Measurements from ENCODE around the gene KIAA1755.

Gene KIAA1755

DNA sequence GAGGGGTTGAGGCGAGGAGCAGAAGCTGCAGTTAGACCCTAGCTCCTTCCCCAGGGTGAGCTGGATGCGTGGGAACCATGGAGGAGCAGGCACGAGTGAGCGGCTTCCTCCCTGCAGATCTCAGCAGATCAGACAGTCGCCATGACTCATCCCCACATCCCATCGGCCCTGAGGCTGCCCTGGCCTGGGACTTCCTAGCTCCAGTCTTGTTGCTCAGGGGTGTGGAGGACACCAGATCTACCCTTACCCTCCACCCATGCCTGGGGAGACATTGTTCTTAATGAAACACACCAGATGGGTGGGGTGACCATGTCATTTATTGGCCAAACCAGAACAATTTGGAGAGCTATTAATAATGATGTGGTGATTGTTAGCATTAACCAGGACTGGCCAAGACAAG is 59.2 kb downstream of the KIAA1755 start:
- DNase-seq, result peak; percentile 76

DNA sequence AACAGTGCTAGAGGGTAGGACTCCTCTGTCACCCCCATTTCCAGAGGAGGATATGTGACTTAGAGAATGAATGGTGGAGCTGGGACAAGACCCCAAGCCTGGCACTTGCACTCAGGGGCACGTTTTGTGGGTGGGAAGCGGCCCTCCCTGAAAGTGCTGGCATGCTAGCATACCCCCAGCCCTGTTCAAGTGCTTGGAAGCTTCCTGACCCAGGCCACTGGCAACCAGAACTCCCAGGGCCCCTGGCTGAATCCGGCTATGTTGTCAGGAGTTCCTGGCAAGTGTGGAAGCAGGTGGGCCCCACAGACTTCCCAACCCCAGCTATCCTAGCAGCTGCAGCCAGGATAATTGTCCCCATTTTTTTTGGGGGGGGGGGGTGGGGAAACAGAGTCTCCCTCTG is 59.9 kb downstream of the KIAA1755 start:
- no peak for DNase-seq

DNA sequence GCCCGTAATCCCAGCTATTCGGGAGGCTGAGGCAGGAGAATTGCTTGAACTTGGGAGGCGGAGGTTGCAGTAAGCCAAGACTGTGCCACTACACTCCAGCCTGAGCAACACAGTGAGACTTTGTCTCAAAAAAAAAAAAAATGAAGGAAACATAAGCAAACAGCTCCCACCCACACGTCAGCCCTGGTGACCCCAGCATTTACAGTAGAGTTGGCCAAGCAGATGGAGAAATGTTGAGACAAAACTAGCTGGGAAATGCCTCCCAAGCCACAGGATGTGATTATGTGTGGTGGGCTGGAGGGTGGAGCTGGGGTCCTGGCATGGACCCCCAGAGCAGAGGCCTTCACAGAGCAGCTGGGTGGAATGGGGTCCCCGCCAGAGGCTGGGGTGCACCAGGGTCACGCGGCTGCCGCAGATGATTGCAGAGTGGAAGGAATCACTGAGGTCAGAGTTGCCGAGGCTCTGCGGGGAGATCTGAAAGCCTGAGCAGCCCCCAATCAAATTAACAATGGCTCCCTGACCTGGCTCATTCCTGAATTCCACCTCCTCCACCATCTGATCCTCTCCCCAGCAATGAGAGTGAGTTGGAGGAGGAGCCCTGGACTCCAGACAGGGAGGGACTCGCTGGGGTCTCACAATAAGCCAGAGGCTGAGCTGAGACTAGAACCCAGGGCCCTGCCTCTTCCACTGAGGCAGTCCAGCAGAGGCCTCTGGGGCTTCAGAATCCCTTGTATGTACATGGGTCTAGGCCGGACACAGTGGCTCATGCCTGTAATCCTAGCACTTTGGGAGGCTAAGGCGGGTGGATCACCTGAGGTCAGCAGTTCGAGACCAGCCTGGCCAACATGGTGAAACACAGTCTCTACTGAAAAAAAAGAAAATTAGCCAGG is 60.8 kb downstream of the KIAA1755 start:
- no peak for DNase-seq

DNA sequence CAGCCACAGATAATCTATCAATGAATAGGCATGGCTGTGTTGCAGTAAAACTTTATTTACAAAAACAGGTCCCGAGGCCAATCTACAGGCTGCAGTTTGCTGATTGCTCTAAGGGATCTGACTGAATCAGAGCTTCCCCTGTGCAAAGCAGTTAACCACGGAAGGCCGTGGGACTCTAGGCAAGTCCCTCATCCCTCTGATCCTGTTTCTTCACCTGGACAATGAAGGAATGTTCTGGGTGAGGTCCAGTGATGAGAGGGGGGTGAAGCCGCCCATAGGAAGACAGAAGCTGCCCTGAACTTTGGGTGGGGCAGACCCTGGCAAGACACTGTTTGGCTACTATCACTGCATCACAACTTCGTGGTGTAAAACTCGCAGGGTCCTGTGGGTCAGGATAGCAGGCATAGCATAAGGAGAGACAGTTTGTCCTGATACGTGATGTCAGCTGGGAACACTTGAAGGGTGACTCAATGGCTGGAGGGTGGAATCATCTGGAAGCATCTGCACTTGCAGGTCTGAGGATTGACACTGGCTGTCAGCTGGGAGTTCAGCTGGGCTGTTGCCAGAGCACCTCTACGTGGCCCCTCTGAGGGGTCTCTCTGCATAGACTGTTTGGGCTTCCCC is 62.2 kb downstream of the KIAA1755 start:
- DNase-seq, result no peak

DNA sequence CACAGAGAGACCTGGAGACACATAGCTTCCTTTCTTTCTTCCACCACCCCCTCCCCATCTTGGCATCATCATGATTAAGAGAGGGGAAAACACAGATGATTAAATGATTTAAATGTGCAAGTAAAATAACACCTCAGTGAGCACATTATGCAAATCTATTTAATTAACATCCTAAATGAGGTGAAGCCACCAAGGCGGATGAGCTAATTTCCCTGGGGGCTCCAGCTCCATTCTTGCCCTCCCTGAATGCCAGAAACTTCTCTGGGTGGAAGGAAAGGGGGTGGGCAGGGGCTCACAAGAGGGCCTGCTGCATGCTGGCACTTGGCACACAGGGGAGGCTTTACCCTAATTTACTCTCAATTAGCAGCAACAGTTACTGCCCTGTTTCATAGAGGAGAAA is 62.9 kb downstream of the KIAA1755 start:
- no peak for DNase-seq

DNA sequence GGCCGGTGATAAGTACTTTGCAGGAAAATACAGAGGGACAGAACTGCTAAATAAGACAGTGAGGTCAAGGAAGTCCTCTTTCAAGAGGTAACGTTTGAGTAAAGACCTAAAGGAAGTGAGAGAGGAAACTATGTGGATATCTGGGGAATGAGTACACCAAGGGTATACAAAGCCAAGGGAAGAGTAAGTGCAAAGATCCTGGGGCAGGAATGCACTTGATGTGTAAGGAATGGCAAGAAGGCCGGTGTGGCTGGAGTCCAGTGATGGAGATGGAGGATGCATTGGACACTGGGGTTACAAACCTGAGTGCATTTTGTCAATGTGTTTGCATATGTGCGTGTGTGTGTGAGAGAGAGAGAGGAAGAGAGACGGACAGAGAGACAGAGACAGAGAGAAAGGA is 63.3 kb downstream of the KIAA1755 start:
- DNase-seq, result no peak

DNA sequence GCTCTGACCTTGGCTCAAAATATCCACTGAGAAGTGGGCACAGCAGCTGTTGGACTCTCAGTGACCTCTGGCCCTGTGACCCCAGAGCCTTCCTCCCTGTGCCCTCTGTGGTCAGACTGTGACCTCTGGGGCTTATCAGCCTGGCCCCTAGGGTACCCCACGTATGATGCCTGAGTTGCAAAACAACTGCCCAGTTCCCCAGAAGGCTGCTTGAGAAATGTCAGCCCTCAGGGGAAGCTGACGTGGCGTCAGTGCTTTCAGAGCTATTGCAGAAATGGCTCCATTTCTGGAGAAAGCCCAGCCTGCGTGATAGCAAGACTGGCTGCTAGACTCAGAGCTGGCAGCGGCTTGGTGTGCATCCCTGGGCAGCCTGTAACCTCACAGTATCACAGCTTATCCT is 63.9 kb downstream of the KIAA1755 start:
- peak; percentile 78 for DNase-seq

DNA sequence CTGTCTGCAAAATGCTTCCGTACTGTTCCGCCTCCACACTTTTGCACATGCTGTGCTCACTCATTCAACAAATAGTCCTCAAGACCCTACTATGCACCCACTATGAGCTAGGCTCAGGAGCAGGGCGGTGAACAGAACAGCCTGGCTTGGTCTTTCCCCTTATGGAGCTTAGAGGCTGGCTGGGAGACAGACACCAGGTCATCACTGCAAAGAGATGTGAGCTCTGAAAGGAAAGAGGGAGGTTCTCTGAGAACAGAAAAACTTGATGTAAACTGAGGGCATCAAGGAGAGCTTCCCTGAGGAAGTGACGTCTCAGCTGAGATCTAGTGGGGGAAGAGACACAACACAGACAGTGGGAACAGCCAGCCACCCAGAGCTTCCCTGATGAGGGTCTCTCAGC is 64.5 kb downstream of the KIAA1755 start:
- DNase-seq, result no peak

DNA sequence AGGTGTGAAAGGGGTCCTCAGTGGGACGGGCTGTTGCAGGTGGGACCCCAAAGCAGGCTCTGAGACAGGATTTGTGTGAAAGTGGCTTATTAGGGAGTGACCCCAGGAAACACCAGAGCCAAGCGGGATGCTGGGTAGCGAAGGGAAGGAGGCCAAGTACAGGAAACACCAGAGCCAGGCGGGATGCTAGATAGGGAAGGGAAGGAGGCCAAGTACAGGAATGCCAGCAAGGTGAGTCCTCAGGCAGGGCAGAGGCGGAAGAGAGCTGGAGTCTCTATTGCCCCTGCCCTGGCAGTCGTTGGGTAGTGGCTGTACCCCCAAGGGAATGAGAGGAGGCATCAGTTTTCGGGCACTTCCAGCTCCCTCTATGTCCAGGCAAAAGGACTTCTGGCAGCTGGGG is 65.0 kb downstream of the KIAA1755 start:
- no peak for DNase-seq

DNA sequence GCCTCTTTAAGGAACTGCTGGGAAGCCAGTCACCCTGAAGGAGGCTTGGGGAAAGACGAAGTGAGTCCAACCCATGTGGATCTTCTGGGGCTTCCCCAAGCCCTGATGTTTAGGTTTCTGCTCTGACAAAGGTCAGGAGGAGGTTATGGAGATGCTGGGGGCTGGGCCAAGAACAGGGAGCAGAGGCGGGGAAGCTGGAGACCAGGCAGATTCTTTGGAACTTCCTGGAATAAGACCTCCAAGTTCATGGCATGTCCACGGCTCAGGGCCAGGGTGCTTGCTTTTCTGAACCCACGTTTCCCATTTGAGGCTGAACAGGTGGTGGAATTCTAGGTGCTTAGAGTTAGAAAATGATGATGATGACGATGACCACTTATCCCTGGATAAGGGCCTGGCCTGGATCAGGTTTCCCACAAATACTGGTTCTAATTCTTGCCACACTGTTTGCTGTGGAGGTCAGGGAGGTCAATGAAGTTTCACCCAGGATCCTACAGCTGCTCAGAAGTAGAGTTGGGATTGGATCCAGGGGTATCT is 65.5 kb downstream of the KIAA1755 start:
- no peak for DNase-seq

DNA sequence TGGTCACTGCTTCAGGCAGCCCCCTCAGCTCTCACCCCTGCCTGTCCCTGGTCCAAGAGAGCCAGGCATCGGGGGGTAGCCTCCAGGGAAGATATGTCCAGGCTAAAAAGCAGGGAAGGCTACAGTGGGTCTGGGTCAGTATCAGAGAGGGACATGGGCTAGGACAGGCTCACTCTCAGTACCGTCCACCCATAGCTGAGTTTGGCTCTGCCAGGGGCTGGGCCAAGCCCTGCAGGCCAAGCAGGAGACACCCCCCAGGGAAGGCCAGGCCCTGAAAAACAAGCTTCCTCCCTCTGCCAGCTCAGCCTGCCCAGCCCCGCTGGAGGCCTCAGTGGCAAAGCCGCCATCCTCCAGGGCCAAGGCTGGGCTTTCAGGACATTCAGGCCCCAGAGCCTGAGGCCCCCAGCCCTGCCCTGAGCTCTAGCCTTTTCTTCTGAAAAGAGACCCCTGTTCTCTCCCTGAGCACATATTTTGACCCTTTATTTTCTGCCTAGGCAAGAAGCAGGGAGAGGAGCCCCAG is 66.9 kb downstream of the KIAA1755 start:
- DNase-seq, result no peak

DNA sequence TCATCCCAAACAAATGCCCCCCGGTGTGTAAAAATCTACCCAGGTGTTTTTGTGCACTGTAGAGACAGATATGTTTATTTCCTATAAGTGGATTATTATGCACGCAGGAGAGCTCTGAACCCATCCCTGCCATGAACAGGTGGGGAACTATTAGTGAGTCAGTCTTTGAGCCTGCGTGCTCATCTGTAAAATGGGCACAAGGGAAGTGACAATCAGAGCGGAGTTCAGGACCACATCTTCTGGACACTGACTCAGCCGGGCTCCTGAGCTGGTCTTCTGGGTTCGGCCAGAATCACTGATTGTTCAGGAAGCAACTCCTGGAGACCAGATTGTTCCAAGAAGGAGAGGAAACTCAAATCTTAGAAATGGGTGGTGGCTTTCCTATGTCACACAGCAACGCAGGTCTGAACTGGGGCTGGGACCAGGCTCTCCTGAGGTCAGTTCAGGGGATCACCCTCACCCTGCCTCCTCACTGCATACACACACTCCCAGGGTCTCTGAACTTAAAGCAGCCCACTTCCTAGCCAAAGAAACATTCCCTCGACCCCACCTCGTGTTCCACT is 68.1 kb downstream of the KIAA1755 start:
- no peak for DNase-seq

DNA sequence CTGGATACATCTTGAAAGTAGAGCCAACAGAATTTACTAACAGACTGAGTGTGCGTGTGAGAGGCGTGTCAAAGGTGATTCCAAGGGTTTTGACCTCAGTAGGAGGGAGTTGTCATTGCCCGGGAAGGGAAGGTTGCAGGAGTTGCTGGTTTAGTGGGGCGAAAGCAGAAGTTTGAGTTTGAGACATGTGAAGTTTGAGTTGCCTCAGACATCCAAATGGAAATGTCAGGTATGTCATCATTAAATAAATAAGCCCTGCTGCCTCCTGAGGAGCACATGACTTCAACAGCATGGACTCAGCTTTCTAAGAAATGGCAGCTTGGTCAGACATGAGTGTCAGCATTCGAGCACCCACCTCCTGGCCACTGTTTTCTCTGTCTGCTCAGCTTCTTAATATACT is 68.9 kb downstream of the KIAA1755 start:
- no peak for DNase-seq

DNA sequence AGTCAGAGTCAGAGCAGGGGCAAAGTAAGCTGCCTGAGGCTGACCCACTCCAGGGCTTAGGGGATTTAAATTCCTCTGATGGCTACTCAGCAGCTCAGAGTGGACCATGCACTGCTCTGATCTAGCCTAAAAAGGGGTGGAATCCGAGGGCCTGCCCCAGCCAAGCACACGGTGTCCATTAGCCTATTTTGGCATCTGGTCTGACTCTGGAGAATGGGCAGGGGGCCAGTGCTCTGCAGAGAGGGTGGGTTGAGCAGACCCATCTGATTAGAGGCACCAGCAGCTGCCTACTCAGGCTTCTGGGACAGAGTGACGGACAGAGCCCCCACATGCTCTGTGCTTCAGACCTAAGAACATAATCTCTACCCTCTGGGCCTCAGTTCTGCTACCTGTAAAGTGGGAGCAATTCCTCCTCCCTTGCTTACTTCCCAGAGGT is 69.6 kb downstream of the KIAA1755 start:
- DNase-seq, result no peak

DNA sequence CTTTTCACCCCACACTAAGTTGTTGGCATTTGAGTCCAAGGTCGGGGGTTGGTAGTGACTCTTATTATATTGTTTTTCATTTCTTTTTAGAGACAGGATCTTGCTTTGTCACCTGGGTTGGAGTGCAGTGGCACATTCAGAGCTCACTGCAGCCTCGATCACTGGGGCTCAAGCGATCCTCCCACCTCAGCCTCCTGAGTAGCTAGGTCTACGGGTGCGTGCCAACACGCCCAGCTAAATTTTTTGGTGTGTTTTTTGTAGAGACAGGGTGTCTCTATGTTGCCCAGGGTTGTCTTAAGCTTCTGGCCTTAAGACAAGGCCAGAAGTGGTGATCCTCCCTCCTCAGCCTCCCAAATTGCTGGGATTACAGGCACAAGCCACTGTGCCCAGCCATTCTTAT is 70.4 kb downstream of the KIAA1755 start:
- no peak for DNase-seq

DNA sequence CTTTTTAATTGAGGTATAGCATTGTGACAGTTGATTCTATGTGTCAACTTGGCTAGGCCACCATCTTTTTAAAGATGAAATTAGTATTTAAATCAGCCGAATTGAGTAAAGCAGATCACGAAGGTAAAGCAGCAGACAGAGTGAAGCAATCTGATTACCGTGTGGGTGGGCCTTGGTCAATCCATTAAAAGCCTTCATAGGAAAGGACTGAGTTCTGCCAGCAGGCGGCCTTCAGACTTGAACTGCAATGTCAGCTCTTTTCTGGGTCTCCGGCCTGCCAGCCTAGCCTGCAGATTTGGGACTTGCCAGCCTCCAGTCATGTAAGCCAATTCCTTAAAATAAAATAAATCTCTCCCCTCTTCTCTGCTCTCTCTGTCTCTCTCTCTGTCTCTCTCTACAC is 73.0 kb downstream of the KIAA1755 start:
- DNase-seq, result no peak

DNA sequence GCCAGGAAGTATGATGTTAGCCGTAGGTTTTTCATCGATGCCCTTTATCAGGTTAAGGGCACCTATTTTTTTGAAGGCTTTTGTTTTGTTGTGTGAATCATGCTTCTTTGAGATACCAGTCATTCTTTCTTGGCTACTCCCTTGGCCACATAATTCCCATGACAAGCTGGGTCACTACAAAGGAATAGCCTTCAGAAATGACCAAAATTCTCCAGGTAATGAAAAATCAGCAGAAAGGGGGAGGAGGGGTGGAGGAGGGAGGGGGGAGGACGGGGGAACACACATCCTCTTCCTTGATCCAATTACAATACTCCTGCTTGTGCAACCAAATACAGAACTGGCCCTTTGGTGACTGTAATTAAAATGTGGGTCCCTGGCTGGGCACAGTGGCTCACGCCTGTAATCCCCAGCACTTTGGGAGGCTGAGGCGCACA is 73.7 kb downstream of the KIAA1755 start:
- no peak for DNase-seq

DNA sequence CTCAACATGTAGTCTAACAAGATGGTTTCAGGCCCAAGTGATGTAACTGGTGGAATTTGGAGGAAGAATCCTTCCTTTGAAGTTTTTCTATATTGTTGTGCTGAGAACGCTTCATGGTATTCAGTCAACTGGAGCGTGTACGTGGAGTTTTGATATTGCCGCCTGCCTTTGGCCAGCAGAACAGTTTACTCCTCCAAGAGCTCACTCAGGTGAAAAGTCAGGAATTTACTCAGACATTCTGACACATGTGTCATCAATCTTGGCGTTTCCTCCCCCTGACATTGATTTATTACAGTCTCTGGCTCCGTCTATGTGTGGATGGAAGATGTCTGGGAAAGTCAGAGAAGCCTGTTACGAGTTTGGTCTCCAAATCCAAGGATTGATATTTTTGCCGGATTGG is 76.4 kb downstream of the KIAA1755 start:
- DNase-seq, result no peak

DNA sequence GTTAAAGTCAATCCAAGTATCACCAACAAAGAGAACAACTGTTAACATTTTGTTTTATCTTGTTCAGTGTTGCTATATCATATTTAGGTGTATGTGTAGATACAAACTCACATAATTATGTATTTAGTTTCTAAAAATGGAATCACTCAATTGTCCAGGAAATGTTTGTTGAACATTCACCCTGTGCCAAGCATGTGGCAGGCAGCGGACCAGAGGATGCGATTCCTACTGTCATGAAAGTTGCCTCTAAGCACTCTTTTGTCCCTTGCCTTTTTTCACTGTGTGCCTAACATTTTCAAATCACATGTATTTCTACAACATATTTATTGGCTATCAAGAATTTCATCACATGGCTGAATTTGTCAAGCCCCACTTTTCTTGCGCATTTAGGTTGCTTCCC is 78.6 kb downstream of the KIAA1755 start:
- DNase-seq, result no peak

DNA sequence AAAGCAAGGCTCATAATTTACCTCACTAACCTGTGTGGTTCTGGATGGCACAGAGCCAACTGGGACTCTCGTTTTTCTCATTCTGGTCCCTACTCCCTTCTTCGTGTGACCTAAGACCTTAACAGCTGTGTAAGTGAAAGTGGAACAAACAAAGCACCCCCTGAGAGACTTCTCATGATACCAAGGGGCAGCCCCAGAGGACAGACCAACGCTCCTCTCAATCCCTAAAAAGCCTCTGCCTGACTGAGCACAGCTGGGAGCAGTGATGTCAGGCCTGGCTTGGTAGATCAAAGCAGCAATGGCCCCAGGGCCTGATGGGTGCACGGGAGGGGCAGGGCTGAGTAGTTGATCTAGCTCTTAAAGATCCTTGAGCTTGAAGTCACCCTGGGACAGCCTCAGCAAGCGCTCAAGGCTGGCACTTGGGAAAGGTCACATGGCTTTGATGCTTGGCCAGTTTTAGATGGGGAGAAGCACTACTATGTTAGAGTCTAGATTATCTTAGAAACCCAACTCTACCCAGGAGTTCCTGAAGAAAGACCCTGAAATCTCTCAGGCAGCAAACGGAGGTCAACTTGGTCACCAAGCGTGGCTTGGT is 79.2 kb downstream of the KIAA1755 start:
- no peak for DNase-seq

DNA sequence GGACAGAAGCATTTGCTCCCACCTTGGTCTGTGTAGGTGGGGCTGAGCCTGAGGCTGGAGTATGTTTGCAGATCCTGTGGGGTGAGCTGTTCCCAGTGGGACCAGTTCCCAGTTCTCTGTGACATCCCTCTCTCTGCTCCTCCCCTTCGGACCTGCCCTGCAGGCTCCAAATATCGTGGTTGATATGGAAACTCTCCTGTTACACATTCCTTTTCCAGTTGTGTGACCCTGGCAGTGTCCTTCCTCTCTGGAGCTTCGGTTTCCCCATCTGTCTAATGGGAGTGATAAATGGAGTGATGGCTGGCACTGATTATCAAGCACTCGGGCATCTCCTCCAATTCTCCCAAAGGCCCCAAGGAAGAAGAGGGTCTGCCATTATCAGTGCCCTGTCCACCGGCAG is 79.8 kb downstream of the KIAA1755 start:
- no peak for DNase-seq

DNA sequence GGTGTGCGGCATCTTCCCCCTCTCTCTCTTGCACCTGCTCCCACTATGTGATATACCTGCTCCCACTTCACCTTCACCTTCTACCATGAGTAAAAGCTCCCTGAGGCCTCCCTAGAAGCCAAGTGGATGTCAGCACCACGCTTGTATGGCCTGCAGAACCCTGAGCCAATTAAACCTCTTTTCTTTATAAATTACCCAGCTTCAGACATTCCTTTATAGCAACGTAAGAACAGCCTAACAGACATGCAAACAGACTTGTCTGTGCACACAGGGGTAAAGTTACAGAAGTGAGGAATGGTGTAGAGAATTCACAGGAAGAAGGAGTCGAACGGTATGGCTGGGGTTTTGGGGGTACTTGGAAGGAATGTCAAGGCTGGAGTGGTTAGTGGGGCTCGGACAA is 80.7 kb downstream of the KIAA1755 start:
- DNase-seq, result peak; percentile 39

DNA sequence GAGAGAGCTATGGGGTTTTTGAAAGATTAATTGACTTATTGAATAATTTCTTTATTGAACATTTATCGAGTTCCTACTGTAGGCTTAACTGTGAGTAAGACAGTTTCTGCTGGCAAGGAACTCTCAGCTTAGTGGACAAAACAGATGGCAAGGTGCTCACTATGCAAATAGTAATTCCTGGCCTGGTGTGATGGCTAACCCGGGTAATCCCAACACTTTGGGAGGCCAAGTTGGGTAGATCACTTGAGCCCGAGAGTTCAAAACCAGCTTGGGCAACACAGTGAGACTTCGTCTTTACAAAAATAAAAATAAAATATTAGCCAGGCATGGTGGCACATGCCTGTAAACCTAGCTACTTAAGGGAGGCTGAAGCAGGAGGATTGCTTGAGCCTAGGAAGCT is 82.0 kb downstream of the KIAA1755 start:
- DNase-seq, result no peak

Measured in fibroblast of skin of scalp (primary cell).